Small intestine (tissue), 7 donors: ENCODE results near the gene PARD3B. TPM values are rescaled to one million over a fixed set of nuclear protein-coding genes. Genes with fewer than 3 reads are reported as not detected.
A peak's percentile ranks its signal among the peaks of the same experiment; 100 is the strongest.

Source experiments
- DNase-seq, 2 donors: peaks; one replicate each; pipeline versions ENCODE4 v3.0.0 to v3.0.0-alpha.2; 2013
- FAIRE-seq: peaks from 2 replicates; lab custom pipeline; 2012; peaks lifted over from hg19 to GRCh38; lab: Jason Lieb, UNC
- H3K27ac ChIP-seq, 3 donors: one replicate each; pipeline ENCODE4 v1.5.1; 2013; ENCODE audit warnings: low read length in 2 of 3, mild to moderate bottlenecking in 2 of 3, control low read depth in 1 of 3, inconsistent platforms in 1 of 3, low read depth in 1 of 3, moderate library complexity in 1 of 3
- H3K27me3 ChIP-seq, 3 donors: one replicate each; pipeline ENCODE4 v1.6.1; 2013; ENCODE audit warnings: low read length in 3 of 3, inconsistent platforms in 1 of 3; ENCODE audit not compliant: control insufficient read depth in 3 of 3, insufficient read depth in 3 of 3
- H3K36me3 ChIP-seq, 3 donors: one replicate each; pipeline ENCODE4 v1.6.1; 2013; ENCODE audit warnings: low read length in 3 of 3, inconsistent platforms in 1 of 3, low read depth in 1 of 3, mild to moderate bottlenecking in 1 of 3, moderate library complexity in 1 of 3; ENCODE audit not compliant: control insufficient read depth in 3 of 3, insufficient read depth in 2 of 3
- H3K4me1 ChIP-seq, 3 donors: one replicate each; pipeline ENCODE4 v1.6.1; 2013; ENCODE audit warnings: low read length in 2 of 3, inconsistent platforms in 1 of 3, low read depth in 1 of 3, mild to moderate bottlenecking in 1 of 3, moderate library complexity in 1 of 3; ENCODE audit not compliant: control insufficient read depth in 3 of 3, insufficient read depth in 2 of 3
- H3K4me3 ChIP-seq, 3 donors: one replicate each; pipeline ENCODE4 v1.5.1; 2013; ENCODE audit warnings: low read length in 3 of 3, control low read depth in 1 of 3, inconsistent platforms in 1 of 3, low read depth in 1 of 3, mild to moderate bottlenecking in 1 of 3, moderate library complexity in 1 of 3
- H3K9me3 ChIP-seq, 2 donors: one replicate each; pipeline ENCODE4 v1.6.1; 2013; ENCODE audit warnings: low read depth in 1 of 2, low read length in 1 of 2; ENCODE audit not compliant: control insufficient read depth in 2 of 2, insufficient read depth in 1 of 2
- WGBS, 3 donors: extraction: QIAGEN DNeasy Blood & Tissue Kit; methylation state at CpG; one replicate each; pipeline ENCODE4 v1.1.7; 2013; 5-methylcytosine and 5-hydroxymethylcytosine counted together
- polyA plus RNA-seq, 4 donors: library from polyadenylated mRNA; stranded (reverse) in 3 of 4; unstranded in 1 of 4; fragments of 200-250 nt in 3 of 4; fragments of 120-200 nt in 1 of 4; gene quantifications; one replicate each; pipeline versions ENCODE4 v1.2.1 to v1.2.3, GENCODE V29; 2013
- donor health status: healthy with polysubstance abuse.
- donor health status: control.
- donor health status: control.
- donor health status: Bipolar disorder and iron deficiency.
- donor health status: healthy.

Gene PARD3B
- polyA plus RNA-seq, 4 donors, result 2.8 to 10.7 (median 3.6) TPM

DNA sequence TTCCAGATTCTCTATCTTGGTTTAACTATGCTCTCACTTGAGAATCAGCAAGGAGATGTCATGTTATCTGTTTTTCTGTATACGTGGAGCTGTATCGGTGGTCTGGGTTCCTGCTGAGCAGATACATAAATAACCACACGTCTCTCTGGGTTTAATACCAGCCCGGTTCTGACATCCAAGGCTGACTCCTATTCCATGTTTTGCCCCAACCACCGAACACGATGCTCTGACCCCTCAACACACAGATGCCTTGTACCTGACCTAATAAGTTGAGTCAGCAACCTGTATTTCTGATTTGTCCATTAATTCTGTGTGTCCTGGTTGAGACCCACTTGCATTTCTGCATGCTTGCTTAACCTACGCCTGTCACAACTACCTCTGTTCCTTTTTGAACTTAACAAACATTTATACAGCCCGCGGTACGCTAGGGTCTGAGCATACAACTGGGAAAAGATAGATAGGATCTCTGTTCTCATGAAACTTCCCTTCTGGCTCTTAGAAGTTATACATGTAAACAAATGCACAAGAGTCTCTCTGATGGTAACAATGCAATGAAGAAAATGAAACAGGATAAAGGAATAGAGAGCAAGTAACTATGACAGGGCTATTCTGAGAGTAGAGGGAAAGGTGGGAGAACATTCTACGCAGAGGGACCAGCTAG is 480.4 kb downstream of the PARD3B start:
- WGBS, 3 donors, result 70 to 83% (median 76%) methylated on average over 11 of the region's 11 CpGs
- no peak for DNase-seq
- H3K27ac ChIP-seq, result no peak overlapping the region

DNA sequence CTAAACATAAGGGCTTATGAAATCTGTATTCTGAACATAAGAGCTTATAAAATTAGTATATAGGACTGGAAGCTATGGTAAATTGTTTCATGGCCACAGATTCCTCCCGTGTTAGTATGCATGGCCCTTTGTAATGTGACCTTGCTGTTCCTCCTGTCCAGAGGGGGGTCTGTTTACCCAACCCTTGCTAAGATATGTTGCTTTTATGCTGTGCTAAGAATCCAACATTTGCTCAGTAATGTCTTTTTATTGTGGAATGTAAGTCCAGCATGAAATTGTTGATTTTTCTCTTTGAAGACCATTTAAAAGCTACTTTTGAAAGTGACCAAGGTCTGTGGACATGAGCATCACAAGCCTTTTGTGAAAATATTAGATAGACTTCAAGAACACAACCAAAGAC is 485.4 kb downstream of the PARD3B start:
- H3K27ac ChIP-seq, result no peak overlapping the region
- DNase-seq (no peak), FAIRE-seq (no peak)
- H3K36me3 ChIP-seq, result no peaks in the 10 kb centered on the region
- no peak overlapping the region for H3K4me3 ChIP-seq
- H3K9me3 ChIP-seq, result no peaks in the 10 kb centered on the region
- WGBS, 3 donors, result 64 to 77% (median 76%) methylated on average over 1 of the region's 1 CpG
- H3K27me3 ChIP-seq, result no peaks in the 10 kb centered on the region
- no peaks in the 10 kb centered on the region for H3K4me1 ChIP-seq

More for the DNA sequence above, 480.4 kb downstream of the PARD3B start:
- Histone ChIP-seq H3K4me3 (no peak overlapping the region), H3K9me3 (no peaks in the 10 kb centered on the region), H3K27me3 (no peaks in the 10 kb centered on the region), H3K36me3 (peaks cover 0 to 3% (median 0%) of the 10 kb centered on the region in 3 donors), H3K4me1 (no peaks in the 10 kb centered on the region)
- FAIRE-seq, result no peak

DNA sequence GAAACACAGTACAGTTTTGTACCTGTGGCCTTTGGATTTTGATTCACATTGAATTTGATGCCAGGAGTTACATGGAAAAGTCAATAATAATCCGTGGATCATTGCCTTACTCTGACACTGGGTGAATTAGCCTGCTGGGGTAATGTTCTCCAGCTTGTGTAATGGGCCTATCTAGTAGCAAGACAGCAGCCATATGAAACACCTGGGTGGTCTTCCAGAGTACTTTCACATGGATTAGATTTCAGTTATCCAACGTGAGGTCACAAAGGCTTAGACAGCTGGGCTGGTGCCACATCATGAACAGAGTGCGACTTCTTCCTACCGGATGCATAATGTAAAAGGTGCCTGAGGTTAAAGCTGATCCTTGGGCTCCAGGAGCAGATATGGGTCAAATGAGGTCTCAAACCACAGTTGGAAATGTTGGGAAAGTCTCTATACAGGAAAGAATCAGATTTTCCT is 486.8 kb downstream of the PARD3B start:
- Histone ChIP-seq H3K27me3 (no peaks in the 10 kb centered on the region), H3K27ac (no peak overlapping the region), H3K4me3 (no peak overlapping the region), H3K36me3 (no peaks in the 10 kb centered on the region), H3K4me1 (no peaks in the 10 kb centered on the region), H3K9me3 (no peaks in the 10 kb centered on the region)
- DNase-seq (no peak), FAIRE-seq (no peak)
- WGBS, 3 donors, result 73 to 78% (median 74%) methylated on average over 4 of the region's 4 CpGs

DNA sequence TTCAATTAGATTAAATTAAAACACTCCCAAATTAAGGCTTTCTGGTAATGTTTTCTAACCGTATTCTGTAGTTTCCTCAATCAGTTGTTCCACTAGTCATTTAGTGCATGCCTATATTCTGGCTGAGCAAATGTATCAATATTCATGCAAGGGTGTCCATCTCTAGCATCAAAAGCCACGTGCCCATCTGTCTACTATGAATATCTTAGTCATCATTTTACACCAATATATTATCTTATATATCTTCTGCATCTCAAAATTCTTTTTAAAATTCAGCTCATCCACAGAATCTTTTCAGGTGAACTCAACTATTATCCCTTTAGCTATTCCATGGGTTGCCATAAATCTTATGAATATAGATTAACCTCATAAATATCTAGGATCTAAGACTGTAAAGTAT is 488.2 kb downstream of the PARD3B start:
- FAIRE-seq, result no peak
- H3K27ac ChIP-seq, result no peak overlapping the region
- WGBS, 3 donors, result 76 to 89% (median 85%) methylated on average over 2 of the region's 2 CpGs
- H3K36me3 ChIP-seq, result no peaks in the 10 kb centered on the region
- no peak overlapping the region for H3K4me3 ChIP-seq
- no peaks in the 10 kb centered on the region for H3K9me3 ChIP-seq
- H3K27me3 ChIP-seq, result no peaks in the 10 kb centered on the region
- H3K4me1 ChIP-seq, result no peaks in the 10 kb centered on the region
- no peak for DNase-seq

DNA sequence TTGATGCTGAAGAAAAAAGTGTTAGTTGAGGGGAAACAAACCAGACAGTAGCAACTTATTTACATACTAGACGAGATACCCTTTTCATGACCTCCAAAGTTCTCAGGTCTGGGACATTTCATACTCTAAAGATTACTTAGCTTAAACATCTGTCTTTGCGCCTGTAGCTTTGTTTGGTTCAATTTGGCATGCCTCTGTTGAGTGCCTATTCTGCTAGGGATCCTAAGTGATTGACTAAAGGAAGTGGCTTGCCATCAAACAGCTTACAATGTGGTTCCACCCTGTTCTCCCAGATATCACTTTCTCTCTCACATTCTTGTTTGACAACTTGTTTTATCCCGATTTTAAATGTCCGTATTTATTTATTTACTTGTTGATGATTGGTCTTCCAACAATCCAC is 488.8 kb downstream of the PARD3B start:
- FAIRE-seq, result no peak
- 62 to 76% (median 76%) methylated on average over 4 of the region's 4 CpGs for WGBS, 3 donors
- H3K27me3 ChIP-seq, result no peaks in the 10 kb centered on the region
- H3K4me1 ChIP-seq, result no peaks in the 10 kb centered on the region
- no peaks in the 10 kb centered on the region for H3K36me3 ChIP-seq
- no peak for DNase-seq
- H3K4me3 ChIP-seq, result no peak overlapping the region
- no peaks in the 10 kb centered on the region for H3K9me3 ChIP-seq
- no peak overlapping the region for H3K27ac ChIP-seq

DNA sequence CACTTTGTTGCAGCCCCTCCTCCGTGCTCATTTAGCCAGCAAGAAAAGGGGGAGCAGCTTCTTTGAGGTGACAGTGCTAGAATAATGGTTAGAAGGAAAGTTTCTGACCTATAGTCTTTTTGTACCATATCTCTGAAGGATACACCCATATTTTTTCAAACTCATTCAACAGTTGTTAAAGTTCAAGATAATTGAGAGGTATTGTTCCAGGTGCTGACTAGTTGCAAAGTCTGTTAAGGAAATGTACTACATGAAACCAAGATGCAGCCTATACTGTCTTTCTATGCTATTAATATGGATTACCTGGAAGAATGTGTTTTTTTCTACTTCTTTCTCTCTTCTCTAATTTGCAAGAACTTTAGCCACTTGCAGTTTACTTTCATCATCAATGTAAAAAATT is 495.0 kb downstream of the PARD3B start:
- Histone ChIP-seq H3K27me3 (no peaks in the 10 kb centered on the region), H3K4me3 (no peak overlapping the region), H3K36me3 (no peaks in the 10 kb centered on the region), H3K9me3 (no peaks in the 10 kb centered on the region), H3K4me1 (no peaks in the 10 kb centered on the region), H3K27ac (no peak overlapping the region)
- DNase-seq, result peak; percentile 17
- 47 to 65% (median 50%) methylated on average over 1 of the region's 1 CpG for WGBS, 3 donors
- no peak for FAIRE-seq

DNA sequence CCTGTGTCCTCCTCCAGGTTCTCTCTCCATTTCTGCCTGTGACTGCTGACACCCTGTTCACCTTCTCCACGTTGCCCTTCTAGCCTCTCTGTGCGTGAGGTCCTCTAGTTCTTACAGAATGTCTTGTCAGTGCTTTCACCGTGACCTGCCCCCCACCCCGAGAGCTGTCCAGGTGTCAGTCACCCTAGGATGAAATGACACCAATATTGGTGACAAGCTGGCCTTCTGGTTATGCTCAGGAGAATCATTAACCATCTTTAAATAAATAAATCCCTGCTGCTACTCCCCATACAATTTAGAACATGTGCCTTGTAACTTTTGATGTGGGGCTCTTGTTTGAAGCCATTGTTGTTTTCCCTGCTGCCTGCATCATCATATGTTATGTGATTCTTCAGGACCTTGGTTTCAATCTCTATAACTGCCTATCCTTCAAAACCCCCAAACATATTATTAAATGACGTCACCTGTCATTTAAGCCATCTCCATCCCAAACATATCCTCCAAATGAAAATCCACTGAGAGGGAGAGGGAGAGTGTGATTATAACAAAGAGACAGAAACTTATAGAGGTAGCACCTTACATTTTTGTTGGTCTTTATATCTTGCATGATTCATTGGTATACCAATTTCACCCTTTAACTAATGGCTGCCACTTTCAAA is 496.3 kb downstream of the PARD3B start:
- Histone ChIP-seq H3K27me3 (no peaks in the 10 kb centered on the region), H3K27ac (no peak overlapping the region), H3K4me3 (no peak overlapping the region), H3K4me1 (no peaks in the 10 kb centered on the region), H3K36me3 (no peaks in the 10 kb centered on the region), H3K9me3 (no peaks in the 10 kb centered on the region)
- 71 to 82% (median 79%) methylated on average over 5 of the region's 5 CpGs for WGBS, 3 donors
- FAIRE-seq, result no peak
- DNase-seq, result no peak

DNA sequence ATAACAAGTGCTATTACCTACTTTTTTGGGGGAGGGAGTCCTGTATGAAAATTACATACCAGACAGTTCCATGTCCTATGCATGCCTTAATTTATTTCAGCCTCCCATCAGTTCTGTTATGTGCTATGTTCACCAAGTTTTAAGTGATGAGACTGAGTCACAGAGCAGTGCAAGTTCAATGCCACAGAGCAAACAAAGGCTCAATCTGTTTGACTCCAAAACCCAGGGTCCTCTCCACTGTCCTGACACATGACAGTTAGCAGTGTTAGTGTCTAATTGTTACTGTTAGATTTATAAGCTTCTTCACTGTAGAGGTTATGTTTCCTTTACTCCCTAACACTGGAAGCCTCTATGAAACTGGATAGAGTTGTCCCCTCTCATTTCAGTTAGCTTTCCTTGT is 498.0 kb downstream of the PARD3B start:
- H3K4me3 ChIP-seq, result no peak overlapping the region
- FAIRE-seq (no peak), DNase-seq (no peak)
- no peak overlapping the region for H3K27ac ChIP-seq
- H3K27me3 ChIP-seq, result no peaks in the 10 kb centered on the region
- H3K9me3 ChIP-seq, result no peaks in the 10 kb centered on the region
- no peaks in the 10 kb centered on the region for H3K4me1 ChIP-seq
- H3K36me3 ChIP-seq, result no peaks in the 10 kb centered on the region
